Stimulated activated naive CD4-positive, alpha-beta T cell (primary cell): ENCODE data around the gene ATAD1.

Experiments used
- DNase-seq, 6 experiments: peaks; one replicate each; lab custom pipeline; 2025; lab: John Stamatoyannopoulos, UW

Gene ATAD1

DNA sequence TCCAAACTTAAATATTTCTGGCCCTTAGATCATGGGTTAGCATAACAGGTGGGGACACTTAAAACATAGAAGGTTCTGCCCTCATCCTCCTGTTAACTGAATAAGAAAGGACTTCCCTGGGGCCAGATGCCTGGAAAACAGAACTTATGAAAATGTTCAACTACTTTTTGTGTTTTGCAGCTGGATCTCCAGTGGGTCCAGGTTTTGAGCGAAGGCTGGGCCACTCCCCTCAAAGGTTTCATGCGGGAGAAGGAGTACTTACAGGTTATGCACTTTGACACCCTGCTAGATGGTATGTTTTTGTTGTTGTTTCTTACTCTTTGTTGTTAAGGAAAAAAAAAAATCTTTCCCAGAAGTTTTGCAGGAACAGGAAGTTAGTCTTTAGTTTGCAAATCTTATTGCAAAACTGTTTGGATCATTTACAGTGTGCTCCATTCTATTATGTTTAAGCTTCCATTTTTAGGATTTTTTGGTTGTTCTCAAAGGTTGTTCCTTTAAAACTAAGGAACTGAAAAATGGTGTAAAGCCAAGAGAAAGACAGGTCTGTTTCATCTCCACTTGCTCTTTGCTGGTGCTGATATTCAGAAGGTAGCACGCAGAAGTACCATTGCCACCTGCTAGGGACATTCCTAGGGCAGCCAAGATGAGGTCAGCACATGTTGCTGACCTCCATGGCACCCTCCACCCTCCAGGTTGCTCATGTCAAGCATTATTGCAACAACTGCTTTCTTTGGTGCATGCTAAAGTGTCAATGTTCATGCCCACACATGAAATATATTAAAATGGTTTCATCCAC is 102.3 kb downstream of the ATAD1 start:
- DNase-seq, result no peak

DNA sequence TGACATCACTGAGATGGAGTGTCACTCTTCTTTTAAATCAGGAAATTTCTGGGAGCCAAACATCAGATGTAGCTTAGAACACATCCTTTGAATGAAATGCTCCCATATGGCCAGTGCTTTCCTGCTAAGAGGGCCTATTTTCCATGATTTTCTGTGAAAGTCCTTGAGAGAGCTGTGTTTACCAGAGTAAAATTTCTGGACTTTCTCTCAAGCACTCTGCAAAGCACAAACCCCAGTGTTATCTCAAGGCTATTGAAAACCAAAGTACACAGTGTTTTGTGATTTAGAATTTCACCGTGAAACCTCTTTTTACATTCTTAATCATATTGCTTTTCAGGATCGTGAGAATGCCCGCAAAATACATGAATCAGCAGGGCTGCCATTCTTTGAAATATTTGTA is 104.3 kb downstream of the ATAD1 start:
- no peak for DNase-seq

DNA sequence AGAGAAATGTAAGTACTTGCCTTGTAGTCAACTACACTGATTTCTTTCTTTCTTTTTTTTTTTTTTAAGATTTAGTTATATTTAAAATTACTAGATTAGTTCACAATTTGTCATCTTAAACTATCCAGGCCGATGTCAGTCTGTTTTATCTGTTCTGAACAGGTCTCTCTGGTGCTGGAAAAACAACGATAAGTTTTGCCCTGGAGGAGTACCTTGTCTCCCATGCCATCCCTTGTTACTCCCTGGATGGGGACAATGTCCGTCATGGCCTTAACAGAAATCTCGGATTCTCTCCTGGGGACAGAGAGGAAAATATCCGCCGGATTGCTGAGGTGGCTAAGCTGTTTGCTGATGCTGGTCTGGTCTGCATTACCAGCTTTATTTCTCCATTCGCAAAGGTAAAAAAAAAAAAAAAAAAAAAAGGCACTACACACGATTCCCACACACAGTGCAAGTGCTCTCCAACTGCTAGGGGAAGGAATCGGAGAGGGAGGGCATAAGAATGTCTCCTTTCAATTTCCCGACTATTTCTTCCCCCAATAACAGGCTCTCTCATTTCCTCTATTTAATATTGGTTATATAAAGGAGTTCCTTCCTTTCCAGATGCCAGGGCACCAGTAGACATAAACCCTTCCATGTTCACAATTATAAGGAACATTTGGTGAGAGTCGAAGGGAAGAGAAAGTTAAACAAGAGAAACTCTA is 105.0 kb downstream of the ATAD1 start:
- no peak for DNase-seq

DNA sequence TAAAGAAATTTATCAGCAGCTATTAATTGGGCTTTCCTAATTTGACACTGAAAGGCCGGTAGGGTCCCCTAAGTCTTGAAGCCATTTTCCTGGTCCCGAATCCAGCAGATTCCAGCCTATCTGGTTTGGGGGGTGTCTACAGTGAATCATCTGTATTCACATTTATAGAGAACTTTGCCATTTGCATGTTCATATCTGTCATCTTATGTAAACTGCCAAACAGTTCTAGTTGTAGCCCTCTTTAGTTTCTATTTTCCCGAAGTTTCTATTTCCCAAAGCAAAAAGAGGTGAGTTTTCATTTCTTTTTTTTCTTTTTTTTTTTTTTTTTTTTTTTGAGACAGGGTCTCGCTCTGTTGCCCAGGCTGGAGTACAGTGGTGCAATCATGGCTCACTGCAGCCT is 110.8 kb downstream of the ATAD1 start:
- DNase-seq, result no peak

DNA sequence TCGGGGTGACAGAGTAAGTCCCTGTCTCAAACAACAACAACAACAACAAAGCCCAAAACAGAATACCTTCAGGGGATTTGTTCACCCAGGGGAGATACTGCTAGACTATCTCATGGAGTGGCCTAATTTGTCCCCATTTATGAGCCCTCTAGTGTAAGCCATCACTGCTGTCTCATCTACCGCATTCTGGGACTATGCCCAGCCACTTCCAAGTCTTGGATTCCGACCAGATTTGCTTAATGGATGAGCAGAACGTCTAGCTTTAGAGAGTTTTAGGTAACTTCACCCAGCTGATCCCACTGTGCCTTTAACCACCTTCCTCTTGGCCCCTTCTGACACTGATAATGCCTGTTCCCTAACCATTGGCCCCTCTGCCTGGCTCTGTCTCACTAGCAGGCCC is 111.3 kb downstream of the ATAD1 start:
- DNase-seq, result no peak

DNA sequence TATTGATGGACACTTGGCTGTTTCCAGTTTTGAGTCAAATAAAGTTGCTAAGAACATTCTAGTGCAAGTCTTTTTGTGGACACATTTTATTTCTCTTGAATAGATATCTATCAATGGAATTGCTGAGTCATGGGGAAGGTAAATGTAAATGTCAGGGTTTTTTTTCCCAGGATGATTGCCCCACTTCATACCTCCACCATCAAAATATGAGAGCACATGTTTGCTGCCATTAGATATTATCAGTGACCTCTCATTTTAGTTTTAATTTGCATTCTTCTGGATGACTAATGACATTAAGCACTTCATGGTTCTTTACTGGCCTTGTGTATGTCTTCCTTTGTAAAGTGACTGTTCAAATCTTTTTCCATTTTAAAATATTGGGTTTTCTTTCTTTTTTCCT is 112.7 kb downstream of the ATAD1 start:
- no peak for DNase-seq

DNA sequence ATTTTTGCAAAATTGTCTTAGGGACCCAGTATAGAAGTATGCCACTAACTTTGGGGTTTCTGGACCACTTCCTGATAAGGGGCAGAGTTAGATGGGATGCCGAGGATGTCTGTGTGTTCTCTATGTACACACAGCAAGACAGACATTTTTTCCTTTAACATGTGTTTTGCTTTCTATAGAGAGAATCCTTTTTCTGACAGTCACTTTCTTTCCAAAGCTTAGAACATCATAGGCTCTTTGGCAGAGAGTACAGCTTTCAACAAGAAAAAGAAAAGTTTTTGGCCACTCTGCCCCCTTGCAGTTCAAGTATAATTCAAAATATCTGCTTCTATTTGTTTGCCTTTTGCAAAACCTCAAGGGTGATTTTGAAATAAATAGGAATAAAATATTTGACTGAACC is 114.3 kb downstream of the ATAD1 start:
- DNase-seq, result no peak

DNA sequence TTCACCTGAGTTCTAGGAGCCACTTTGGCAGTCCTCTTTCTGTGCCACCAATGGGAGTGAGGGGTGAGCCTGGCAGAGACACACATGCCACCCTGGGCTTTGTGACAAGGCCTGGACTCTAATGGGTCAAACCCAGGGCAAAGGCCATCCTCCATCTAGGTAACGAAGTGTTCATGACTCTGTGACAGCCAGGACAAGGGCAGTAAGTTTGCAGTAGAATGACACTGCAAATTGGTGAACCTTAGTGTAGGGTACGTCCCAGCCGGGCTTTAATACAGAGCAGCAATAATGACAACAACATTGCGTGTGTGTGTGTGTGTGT is 115.1 kb downstream of the ATAD1 start:
- no peak for DNase-seq

DNA sequence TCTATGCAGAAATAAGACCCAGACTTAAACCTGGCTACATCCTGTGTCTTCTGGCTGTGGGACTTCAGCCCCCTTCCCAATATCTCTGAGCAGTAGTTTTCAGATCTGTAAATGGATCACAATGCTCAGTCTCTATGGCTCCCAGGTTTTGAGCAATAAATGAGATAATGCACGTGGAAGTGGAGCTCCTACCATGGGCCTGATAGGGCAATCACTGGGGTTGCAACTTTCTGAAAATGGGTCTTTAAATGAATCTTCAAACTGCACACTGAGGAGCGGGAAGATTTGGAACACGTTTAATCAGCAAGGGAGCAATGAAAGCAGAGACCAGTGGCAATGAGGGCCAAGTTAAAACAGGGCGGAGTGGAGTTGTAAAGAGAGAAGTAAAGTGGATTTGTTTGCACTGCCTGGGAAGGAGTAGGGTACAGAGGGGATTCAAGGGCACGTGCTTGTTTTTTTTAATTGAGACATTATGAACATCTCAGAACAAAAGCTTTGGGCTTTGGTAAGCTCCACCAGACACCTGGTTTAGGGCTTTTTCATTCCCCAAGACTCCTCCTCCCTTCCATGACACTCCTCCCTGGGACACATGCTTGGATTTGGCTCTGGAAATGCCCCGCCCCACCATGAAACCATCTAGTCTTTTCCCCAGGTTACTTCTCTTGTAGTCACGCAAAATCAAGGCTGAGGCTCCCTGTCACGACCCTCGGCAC is 115.6 kb downstream of the ATAD1 start:
- no peak for DNase-seq
